H1 (cell line): ENCODE measurements around the gene HSD17B3. TPM values are rescaled to one million over a fixed set of nuclear protein-coding genes. Genes with fewer than 3 reads are reported as not detected.

Experiments used
- CEBPB ChIP-seq: IDR thresholded peaks from 2 replicates; pipeline ENCODE4 v1.6.1; 2012; ENCODE audit warnings: low read depth, low read length
- CHD1 ChIP-seq: IDR thresholded peaks from 2 replicates; pipeline ENCODE4 v1.6.1; 2012; ENCODE audit warnings: low read depth, low read length, improper control_type of control experiment
- E2F6 ChIP-seq: IDR thresholded peaks from 2 replicates; pipeline ENCODE4 v1.6.1; 2012; ENCODE audit warnings: inconsistent platforms
- EZH2 ChIP-seq: fragments of 200-600 bp; sonication (generic); IDR thresholded peaks from 2 replicates; pipeline ENCODE4 v1.7.1; 2012; ENCODE audit warnings: low read depth, mild to moderate bottlenecking, moderate library complexity, low read length, inconsistent platforms; ENCODE audit not compliant: severe bottlenecking
- JUN ChIP-seq: IDR thresholded peaks from 2 replicates; pipeline ENCODE4 v1.6.1; 2011; ENCODE audit warnings: low read depth, mild to moderate bottlenecking, improper control_type of control experiment, low read length
- POLR2AphosphoS5 ChIP-seq: IDR thresholded peaks from 2 replicates; pipeline ENCODE4 v1.6.1; 2011; ENCODE audit warnings: low read depth, low read length
- RXRA ChIP-seq: IDR thresholded peaks from 2 replicates; pipeline ENCODE4 v1.6.1; 2011; ENCODE audit warnings: low read depth, mild to moderate bottlenecking, low read length, moderate library complexity; ENCODE audit not compliant: insufficient read depth
- SAP30 ChIP-seq: fragments of 300-600 bp; sonication (generic); IDR thresholded peaks from 2 replicates; pipeline ENCODE4 v1.7.1; 2012; ENCODE audit warnings: low read length, moderate library complexity, mild to moderate bottlenecking, inconsistent platforms; ENCODE audit not compliant: insufficient read depth, insufficient replicate concordance
- SIN3A ChIP-seq, 2 experiments: IDR thresholded peaks in 1 of 2; conservative IDR thresholded peaks in 1 of 2; 2 replicates each; pipeline ENCODE4 v1.6.1; 2011 to 2012; ENCODE audit warnings: low read length in 2 of 2, improper control_type of control experiment in 1 of 2, low read depth in 1 of 2, mild to moderate bottlenecking in 1 of 2
- SIX5 ChIP-seq: IDR thresholded peaks from 2 replicates; pipeline ENCODE4 v1.6.1; 2011; ENCODE audit warnings: mild to moderate bottlenecking, low read depth, low read length
- SP4 ChIP-seq: IDR thresholded peaks from 2 replicates; pipeline ENCODE4 v1.6.1; 2012; ENCODE audit warnings: low read length, inconsistent platforms
- SUZ12 ChIP-seq: fragments of 200-600 bp; sonication (generic); IDR thresholded peaks from 2 replicates; pipeline ENCODE4 v1.6.1; 2012; ENCODE audit warnings: mild to moderate bottlenecking, inconsistent platforms, low read length, moderate library complexity, mixed read lengths
- TCF12 ChIP-seq: IDR thresholded peaks from 2 replicates; pipeline ENCODE4 v1.6.1; 2011; ENCODE audit warnings: low read depth, mild to moderate bottlenecking, low read length
- polyA plus RNA-seq, 7 experiments: library from polyadenylated mRNA; depleted of rRNA in 3 of 7; stranded (reverse) in 5 of 7; unstranded in 2 of 7; fragments of >200 nt in 5 of 7; fragments of 200-250 nt in 2 of 7; gene quantifications; 1 replicate in 5 of 7; 2 replicates in 1 of 7; 4 replicates in 1 of 7; pipeline versions ENCODE4 v1.2.1 to v1.2.3, GENCODE V29; 2011 to 2013; ENCODE audit warnings: missing spikeins in 2 of 7, mixed read lengths in 2 of 7
- total RNA-seq: library from RNA; stranded (reverse); fragmentation: NEBNext Ultra II Directional; extraction: Animal tissue kit (Norgen Biotek cat#: 25700); gene quantifications from 2 replicates; pipeline ENCODE4 v1.2.1, GENCODE V29; 2021
- TF ChIP-seq, protein P1 (sequence below), 3 experiments: IDR thresholded peaks; 1 replicate in 2 of 3; 2 replicates in 1 of 3; pipeline versions ENCODE4 v1.5.1 to v1.6.1; 2011; ENCODE audit warnings: low read length in 3 of 3, mild to moderate bottlenecking in 3 of 3, inconsistent platforms in 2 of 3, low read depth in 1 of 3, moderate library complexity in 1 of 3; ENCODE audit not compliant: insufficient read depth in 1 of 3; ENCODE audit errors: control extremely low read depth in 1 of 3

Gene HSD17B3
- total and polyA plus RNA-seq, 2 of the 8 experiments (the other 6 are each of a cell fraction or from before 2014, with no cell fraction given) = not detected

- TF ChIP-seq, protein P1, sequence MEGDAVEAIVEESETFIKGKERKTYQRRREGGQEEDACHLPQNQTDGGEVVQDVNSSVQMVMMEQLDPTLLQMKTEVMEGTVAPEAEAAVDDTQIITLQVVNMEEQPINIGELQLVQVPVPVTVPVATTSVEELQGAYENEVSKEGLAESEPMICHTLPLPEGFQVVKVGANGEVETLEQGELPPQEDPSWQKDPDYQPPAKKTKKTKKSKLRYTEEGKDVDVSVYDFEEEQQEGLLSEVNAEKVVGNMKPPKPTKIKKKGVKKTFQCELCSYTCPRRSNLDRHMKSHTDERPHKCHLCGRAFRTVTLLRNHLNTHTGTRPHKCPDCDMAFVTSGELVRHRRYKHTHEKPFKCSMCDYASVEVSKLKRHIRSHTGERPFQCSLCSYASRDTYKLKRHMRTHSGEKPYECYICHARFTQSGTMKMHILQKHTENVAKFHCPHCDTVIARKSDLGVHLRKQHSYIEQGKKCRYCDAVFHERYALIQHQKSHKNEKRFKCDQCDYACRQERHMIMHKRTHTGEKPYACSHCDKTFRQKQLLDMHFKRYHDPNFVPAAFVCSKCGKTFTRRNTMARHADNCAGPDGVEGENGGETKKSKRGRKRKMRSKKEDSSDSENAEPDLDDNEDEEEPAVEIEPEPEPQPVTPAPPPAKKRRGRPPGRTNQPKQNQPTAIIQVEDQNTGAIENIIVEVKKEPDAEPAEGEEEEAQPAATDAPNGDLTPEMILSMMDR (IDR thresholded peaks at IDR 0.05; ENCODE audit: control extremely low read depth in 1 of 3, insufficient read depth in 1 of 3, low read depth in 1 of 3, low read length in 3 of 3) = peak; percentile 71 to 77 (median 74)
- TF ChIP-seq SIX5 = no peak
- no peak for TF ChIP-seq CEBPB
- TF ChIP-seq TCF12 = no peak
- TF ChIP-seq RXRA = no peak
- TF ChIP-seq JUN = no peak
- peak; percentile 19; the same call in 1 of the 2 replicates for TF ChIP-seq SP4
- TF ChIP-seq E2F6 = peak; percentile 56; the same call in 1 of the 2 replicates
- TF ChIP-seq SAP30 = no peak
- no peak for TF ChIP-seq EZH2
- no peak for TF ChIP-seq SUZ12
- TF ChIP-seq SIN3A (conservative IDR thresholded peaks at IDR 0.05 in 1 of 2, IDR thresholded peaks at IDR 0.05 in 1 of 2; ENCODE audit: low read depth in 1 of 2, low read length in 2 of 2) = no peak
- TF ChIP-seq POLR2AphosphoS5 = no peak
- no peak for TF ChIP-seq CHD1
Observed at GRCh38 chr9:96245399-96245798, 56.6 kb downstream of the HSD17B3 start (continued).
